A204.1 (cell line): ENCODE results near the gene NCK2.
"Not testable (repeated sequence)": the region's sequence is repeated elsewhere in the genome, so short reads cannot be mapped to it uniquely, and the experiment has no call there.

Experiments
- FAIRE-seq: peaks from 2 replicates; lab custom pipeline; 2012; peaks lifted over from hg19 to GRCh38; lab: Jason Lieb, UNC

NCK2 gene

GRCh38 chr2:105756435-105756834, 11.7 kb downstream of the NCK2 start:
- no peak for FAIRE-seq

GRCh38 chr2:105756865-105757264, 12.2 kb downstream of the NCK2 start:
- FAIRE-seq = not testable (repeated sequence)

- no peak for FAIRE-seq
Measured at GRCh38 chr2:105757433-105757832, 12.7 kb downstream of the NCK2 start.

GRCh38 chr2:105760191-105760590, 15.5 kb downstream of the NCK2 start:
- FAIRE-seq = no peak

- no peak for FAIRE-seq
Measured at GRCh38 chr2:105760639-105761337, 16.1 kb downstream of the NCK2 start.

- FAIRE-seq = no peak
Measured at GRCh38 chr2:105761931-105762515, 17.3 kb downstream of the NCK2 start.

- no peak for FAIRE-seq
Measured at GRCh38 chr2:105763076-105763475, 18.4 kb downstream of the NCK2 start.

- FAIRE-seq = no peak
Measured at GRCh38 chr2:105764059-105764458, 19.3 kb downstream of the NCK2 start.

- FAIRE-seq = no peak
Measured at GRCh38 chr2:105765415-105766299, 20.9 kb downstream of the NCK2 start.

GRCh38 chr2:105766300-105766866, 21.7 kb downstream of the NCK2 start:
- FAIRE-seq = no peak

GRCh38 chr2:105768176-105768575, 23.5 kb downstream of the NCK2 start:
- no peak for FAIRE-seq

GRCh38 chr2:105768961-105769452, 24.3 kb downstream of the NCK2 start:
- no peak for FAIRE-seq

- FAIRE-seq = no peak
Measured at GRCh38 chr2:105769504-105769903, 24.8 kb downstream of the NCK2 start.

GRCh38 chr2:105770149-105770548, 25.4 kb downstream of the NCK2 start:
- FAIRE-seq = no peak

GRCh38 chr2:105771291-105771690, 26.6 kb downstream of the NCK2 start:
- FAIRE-seq = not testable (repeated sequence)

- no peak for FAIRE-seq
Measured at GRCh38 chr2:105771836-105772235, 27.1 kb downstream of the NCK2 start.

GRCh38 chr2:105772362-105772761, 27.6 kb downstream of the NCK2 start:
- FAIRE-seq = no peak

- no peak for FAIRE-seq
Measured at GRCh38 chr2:105773568-105773967, 28.9 kb downstream of the NCK2 start.

- no peak for FAIRE-seq
Measured at GRCh38 chr2:105774781-105775337, 30.1 kb downstream of the NCK2 start.

- FAIRE-seq = no peak
Measured at GRCh38 chr2:105775809-105776559, 31.3 kb downstream of the NCK2 start.

GRCh38 chr2:105776560-105776928, 31.8 kb downstream of the NCK2 start:
- no peak for FAIRE-seq

- no peak for FAIRE-seq
Measured at GRCh38 chr2:105777031-105777482, 32.3 kb downstream of the NCK2 start.
